GM06990 (cell line): ENCODE data around the gene SNRPE.
"Not testable (repeated sequence)": the region's sequence is repeated elsewhere in the genome, so short reads cannot be mapped to it uniquely, and the experiment has no call there.

Experiments
- DNase-seq: peaks from one replicate; pipeline ENCODE4 v3.0.0-alpha.2; 2011; ENCODE audit not compliant: insufficient read length; ENCODE audit errors: extremely low read depth
- H3K27me3 ChIP-seq: replicated peaks from 2 replicates; pipeline ENCODE4 v1.6.0; 2011; ENCODE audit warnings: low read length; ENCODE audit not compliant: control insufficient read depth, insufficient read depth
- H3K36me3 ChIP-seq: 2 replicates; pipeline ENCODE4 v1.5.1; 2011; ENCODE audit warnings: low read length; ENCODE audit not compliant: control insufficient read depth, insufficient read depth
- H3K4me3 ChIP-seq: replicated peaks from 2 replicates; pipeline ENCODE4 v1.5.1; 2011; ENCODE audit warnings: low read depth, mild to moderate bottlenecking, control low read depth, low read length
- CTCF ChIP-seq: IDR thresholded peaks from 2 replicates; pipeline ENCODE4 v1.5.1; 2011; ENCODE audit warnings: low read length, control low read depth, mild to moderate bottlenecking, inconsistent platforms; ENCODE audit not compliant: insufficient read depth, poor library complexity, severe bottlenecking

The SNRPE gene

GRCh38 chr1:203828002-203828401 lies 33.4 kb upstream of the SNRPE start:
- Histone ChIP-seq H3K36me3 (peaks cover 1% of the 10 kb centered on the region), H3K4me3 (no peak overlapping the region), H3K27me3 (no peaks in the 10 kb centered on the region)
- no peak for DNase-seq
- TF ChIP-seq CTCF, result no peak

- no peak for TF ChIP-seq CTCF
- H3K4me3 ChIP-seq, result no peak overlapping the region
- no peaks in the 10 kb centered on the region for H3K27me3 ChIP-seq
- peaks cover 1% of the 10 kb centered on the region for H3K36me3 ChIP-seq
- DNase-seq, result no peak
These were observed 32.9 kb upstream of the SNRPE start for GRCh38 chr1:203828503-203828902.

- H3K36me3 ChIP-seq, H3K27me3 ChIP-seq, DNase-seq, H3K4me3 ChIP-seq: not testable (repeated sequence)
These were observed 32.2 kb upstream of the SNRPE start for GRCh38 chr1:203829247-203829646.

GRCh38 chr1:203835476-203835875 lies 25.9 kb upstream of the SNRPE start:
- H3K36me3 ChIP-seq, result peaks cover 9% of the 10 kb centered on the region

GRCh38 chr1:203839081-203839480 lies 22.3 kb upstream of the SNRPE start:
- no peak for TF ChIP-seq CTCF
- Histone ChIP-seq H3K36me3 (peaks cover 9% of the 10 kb centered on the region), H3K4me3 (no peak overlapping the region), H3K27me3 (no peaks in the 10 kb centered on the region)
- no peak for DNase-seq

More at GRCh38 chr1:203835476-203835875, 25.9 kb upstream of the SNRPE start:
- Histone ChIP-seq H3K27me3 (no peaks in the 10 kb centered on the region), H3K4me3 (no peak overlapping the region)
- no peak for DNase-seq
- TF ChIP-seq CTCF, result no peak

- TF ChIP-seq CTCF, result no peak
These were observed 21.1 kb upstream of the SNRPE start for GRCh38 chr1:203840208-203840808.

More at GRCh38 chr1:203840208-203840808, 21.1 kb upstream of the SNRPE start:
- Histone ChIP-seq H3K36me3 (peaks cover 9% of the 10 kb centered on the region), H3K27me3 (no peaks in the 10 kb centered on the region), H3K4me3 (no peak overlapping the region)
- no peak for DNase-seq
